DND-41 (cell line): ENCODE results near the gene MRPL20.

Source experiments
- ATAC-seq: fragments of 200-7000 bp; cut with Tn5 transposase; 3 replicates; pipeline ENCODE4 v1.9.1; 2021; ENCODE audit warnings: low read depth; ENCODE audit not compliant: insufficient read depth
- DNase-seq: peaks from one replicate; pipeline ENCODE4 v3.0.0-alpha.2; 2020
- H2AFZ ChIP-seq: 2 replicates; pipeline ENCODE4 v1.6.0; 2012; ENCODE audit warnings: low read depth, low read length
- H3K27ac ChIP-seq: 2 replicates; pipeline ENCODE4 v1.5.1; 2012; ENCODE audit warnings: low read length, inconsistent platforms
- H3K27me3 ChIP-seq: fragments of 200-600 bp; sonication (generic); 2 replicates; pipeline ENCODE4 v1.6.0; 2012; ENCODE audit warnings: low read length, mild to moderate bottlenecking, inconsistent platforms; ENCODE audit not compliant: insufficient read depth, poor library complexity
- H3K36me3 ChIP-seq: 2 replicates; pipeline ENCODE4 v1.5.1; 2012; ENCODE audit warnings: low read length, inconsistent platforms; ENCODE audit not compliant: insufficient read depth
- H3K4me1 ChIP-seq: 2 replicates; pipeline ENCODE4 v1.5.1; 2012; ENCODE audit warnings: mild to moderate bottlenecking, low read length; ENCODE audit not compliant: insufficient read depth
- H3K4me2 ChIP-seq: 2 replicates; pipeline ENCODE4 v1.6.0; 2012; ENCODE audit warnings: mild to moderate bottlenecking, moderate library complexity, low read length, inconsistent platforms; ENCODE audit not compliant: insufficient read depth
- H3K4me3 ChIP-seq, 2 experiments: fragments of 200-600 bp in 1 of 2; shearing (Covaris generic) in 1 of 2; 2 replicates each; pipeline ENCODE4 v1.5.1; 2012 to 2016; ENCODE audit warnings: inconsistent platforms in 2 of 2, low read length in 2 of 2, mild to moderate bottlenecking in 2 of 2, low read depth in 1 of 2, moderate library complexity in 1 of 2
- H3K79me2 ChIP-seq: 2 replicates; pipeline ENCODE4 v1.6.0; 2012; ENCODE audit warnings: low read length, inconsistent platforms; ENCODE audit not compliant: insufficient read depth
- H3K9ac ChIP-seq: 2 replicates; pipeline ENCODE4 v1.6.0; 2012; ENCODE audit warnings: low read depth, mild to moderate bottlenecking, inconsistent platforms, low read length, moderate library complexity
- H3K9me3 ChIP-seq: 2 replicates; pipeline ENCODE4 v1.5.1; 2012; ENCODE audit warnings: low read length, moderate library complexity, mild to moderate bottlenecking, inconsistent platforms; ENCODE audit not compliant: insufficient read depth, severe bottlenecking
- H4K20me1 ChIP-seq: 2 replicates; pipeline ENCODE4 v1.6.0; 2012; ENCODE audit warnings: low read length; ENCODE audit not compliant: insufficient read depth
- CTCF ChIP-seq: IDR thresholded peaks from 2 replicates; pipeline ENCODE4 v1.5.1; 2012; ENCODE audit warnings: borderline replicate concordance, low read length, moderate library complexity, mild to moderate bottlenecking; ENCODE audit not compliant: poor library complexity, severe bottlenecking; ENCODE audit errors: extremely low read depth
- EZH2 ChIP-seq: IDR thresholded peaks from 3 replicates; pipeline ENCODE4 v1.6.1; 2012; ENCODE audit warnings: borderline replicate concordance, low read depth, mild to moderate bottlenecking, moderate library complexity, low read length, inconsistent platforms; ENCODE audit not compliant: severe bottlenecking

MRPL20 gene

GRCh38 chr1:1438531-1439381 lies 31.7 kb upstream of the MRPL20 start:
- Histone ChIP-seq H3K9me3 (no peaks in the 10 kb centered on the region), H3K27ac (no peak overlapping the region), H3K9ac (no peak overlapping the region), H3K4me1 (no peaks in the 10 kb centered on the region), H3K79me2 (no peaks in the 10 kb centered on the region), H4K20me1 (no peaks in the 10 kb centered on the region), H2AFZ (no peak overlapping the region), H3K27me3 (no peaks in the 10 kb centered on the region), H3K4me3 (no peak overlapping the region), H3K36me3 (no peaks in the 10 kb centered on the region), H3K4me2 (no peak overlapping the region)
- ATAC-seq (no peak), DNase-seq (no peak)
- TF ChIP-seq CTCF (no peak), EZH2 (no peak)

- no peak for TF ChIP-seq EZH2
- no peak for TF ChIP-seq CTCF
- DNase-seq (no peak), ATAC-seq (no peak)
- H3K79me2 ChIP-seq, result no peaks in the 10 kb centered on the region
- H3K4me3 ChIP-seq, result no peak overlapping the region
- H3K9ac ChIP-seq, result no peak overlapping the region
- H3K9me3 ChIP-seq, result no peaks in the 10 kb centered on the region
- no peaks in the 10 kb centered on the region for H4K20me1 ChIP-seq
- H3K4me1 ChIP-seq, result no peaks in the 10 kb centered on the region
- H3K27ac ChIP-seq, result no peak overlapping the region
- H3K4me2 ChIP-seq, result no peak overlapping the region
- H3K36me3 ChIP-seq, result no peaks in the 10 kb centered on the region
- H2AFZ ChIP-seq, result no peak overlapping the region
- H3K27me3 ChIP-seq, result no peaks in the 10 kb centered on the region
Observed at GRCh38 chr1:1437904-1438376, 30.8 kb upstream of the MRPL20 start.

GRCh38 chr1:1437033-1437903 lies 30.2 kb upstream of the MRPL20 start:
- H3K79me2 ChIP-seq, result no peaks in the 10 kb centered on the region
- H3K4me2 ChIP-seq, result no peak overlapping the region
- DNase-seq (no peak), ATAC-seq (no peak)
- no peak overlapping the region for H3K27ac ChIP-seq
- H4K20me1 ChIP-seq, result no peaks in the 10 kb centered on the region
- H3K4me3 ChIP-seq, result no peak overlapping the region
- no peaks in the 10 kb centered on the region for H3K4me1 ChIP-seq
- H3K27me3 ChIP-seq, result no peaks in the 10 kb centered on the region
- H3K36me3 ChIP-seq, result no peaks in the 10 kb centered on the region
- no peaks in the 10 kb centered on the region for H3K9me3 ChIP-seq
- TF ChIP-seq EZH2, result no peak
- no peak for TF ChIP-seq CTCF
- H3K9ac ChIP-seq, result no peak overlapping the region
- H2AFZ ChIP-seq, result no peak overlapping the region
